K562 (cell line): ENCODE data around the gene LTBP1. TPM values are rescaled to one million over a fixed set of nuclear protein-coding genes. Genes with fewer than 3 reads are reported as not detected.
A peak's percentile ranks its signal among the peaks of the same experiment; 100 is the strongest.

Source experiments
- ARID2 ChIP-seq: fragments of 450-650 bp; IDR thresholded peaks from 2 replicates; pipeline ENCODE4 v1.6.1; 2017; ENCODE audit warnings: antibody characterized with exemption, mild to moderate bottlenecking
- BHLHE40 ChIP-seq: IDR thresholded peaks from 2 replicates; pipeline ENCODE4 v1.6.1; 2011; ENCODE audit warnings: low read length, improper control_type of control experiment
- CTBP1 ChIP-seq: fragments of 450-650 bp; IDR thresholded peaks from 2 replicates; pipeline ENCODE4 v1.6.1; 2016; ENCODE audit warnings: borderline replicate concordance
- FOXK2 ChIP-seq, 2 experiments: fragments of 450-650 bp; IDR thresholded peaks in 1 of 2; conservative IDR thresholded peaks in 1 of 2; 2 replicates each; pipeline ENCODE4 v1.6.1; 2016; ENCODE audit warnings: low read depth in 2 of 2, mild to moderate bottlenecking in 1 of 2
- HDAC8 ChIP-seq: fragments of 450-650 bp; IDR thresholded peaks from 2 replicates; pipeline ENCODE4 v1.6.1; 2016; ENCODE audit warnings: mild to moderate bottlenecking, missing genetic modification characterization, moderate library complexity, missing compliant biosample characterization
- HIVEP1 ChIP-seq: fragments of 250-450 bp; sonication (Bioruptor Pico); IDR thresholded peaks from 2 replicates; pipeline ENCODE4 v1.4.0; 2020; ENCODE audit warnings: mild to moderate bottlenecking
- KAT8 ChIP-seq: fragments of 450-650 bp; IDR thresholded peaks from 2 replicates; pipeline ENCODE4 v1.6.1; 2016; ENCODE audit warnings: low read depth, mild to moderate bottlenecking
- KLF13 ChIP-seq: fragments of 450-650 bp; IDR thresholded peaks from 2 replicates; pipeline ENCODE4 v1.6.1; 2016; ENCODE audit warnings: missing genetic modification characterization, low read depth, mild to moderate bottlenecking, missing compliant biosample characterization, moderate library complexity, borderline replicate concordance
- MYNN ChIP-seq, 2 experiments: sonication (generic); formaldehyde crosslinking in 1 of 2; IDR thresholded peaks; 2 replicates each; pipeline versions ENCODE4 v1.5.0 to v1.6.1; 2016 to 2020; ENCODE audit warnings: antibody characterized with exemption in 1 of 2, missing genetic modification reagents in 1 of 2
- POLR2AphosphoS2 ChIP-seq: IDR thresholded peaks from 2 replicates; pipeline ENCODE4 v1.6.1; 2012; ENCODE audit warnings: low read length, improper control_type of control experiment
- POLR3A ChIP-seq: IDR thresholded peaks from 2 replicates; pipeline ENCODE4 v1.6.1; 2011; ENCODE audit warnings: borderline replicate concordance, mild to moderate bottlenecking, moderate library complexity; ENCODE audit not compliant: insufficient read length, insufficient read depth; ENCODE audit errors: extremely low read depth
- TAF1 ChIP-seq: IDR thresholded peaks from 2 replicates; pipeline ENCODE4 v1.6.1; 2011; ENCODE audit warnings: mild to moderate bottlenecking, low read length, moderate library complexity; ENCODE audit not compliant: insufficient read depth, control insufficient read depth, severe bottlenecking; ENCODE audit errors: extremely low read depth
- ZNF224 ChIP-seq: sonication (generic); formaldehyde crosslinking; IDR thresholded peaks from 2 replicates; pipeline ENCODE4 v1.8.0; 2022; ENCODE audit warnings: mild to moderate bottlenecking, missing genetic modification reagents
- ZNF24 ChIP-seq: fragments of 450-650 bp; IDR thresholded peaks from 2 replicates; pipeline ENCODE4 v1.6.1; 2016
- ZNF354B ChIP-seq: fragments of 250-450 bp; sonication (Bioruptor Pico); IDR thresholded peaks from 2 replicates; pipeline ENCODE4 v1.4.0; 2020
- ZNF512 ChIP-seq: IDR thresholded peaks from 2 replicates; pipeline ENCODE4 v1.6.1; 2016; ENCODE audit warnings: missing genetic modification characterization, missing compliant biosample characterization
- polyA plus RNA-seq, 8 experiments: library from polyadenylated mRNA; depleted of rRNA in 4 of 8; stranded (reverse) in 5 of 8; unstranded in 3 of 8; fragments of >200 nt; fragmentation: Nextera tagmentation in 2 of 8; fragmentation: Illumina TruSeq in 1 of 8; extraction: Ambion mirVana in 2 of 8; extraction: Trizol in 1 of 8; gene quantifications; 2 replicates each; pipeline versions ENCODE4 v1.2.1 to v1.2.3, GENCODE V29; 2011 to 2014; ENCODE audit warnings: inconsistent platforms in 1 of 8, missing spikeins in 1 of 8
- total RNA-seq, 7 experiments: library from RNA; depleted of rRNA in 6 of 7; stranded (reverse); fragments of >200 nt in 6 of 7; fragmentation: Illumina TruSeq in 2 of 7; extraction: Trizol in 2 of 7; gene quantifications; 2 replicates each; pipeline versions ENCODE4 v1.2.1 to v1.2.3, GENCODE V29; 2011 to 2021; ENCODE audit warnings: low replicate concordance in 1 of 7
- TF ChIP-seq, protein P1 (sequence below): fragments of 450-650 bp; IDR thresholded peaks from 2 replicates; pipeline ENCODE4 v1.6.1; 2017; ENCODE audit warnings: antibody characterized with exemption, mild to moderate bottlenecking
- TF ChIP-seq, protein P2 (sequence below): fragments of 450-650 bp; formaldehyde crosslinking; IDR thresholded peaks from 2 replicates; pipeline ENCODE4 v1.4.0; 2020; ENCODE audit warnings: mild to moderate bottlenecking, moderate library complexity
- TF ChIP-seq, protein P3 (sequence below): fragments of 450-650 bp; IDR thresholded peaks from 2 replicates; pipeline ENCODE4 v1.6.1; 2016; ENCODE audit warnings: antibody characterized with exemption

The LTBP1 gene
- total and polyA plus RNA-seq, 9 of the 15 experiments (the other 6 are each of a cell fraction or from before 2014, with no cell fraction given), result 3.6 to 16.4 (median 8.5) TPM

DNA sequence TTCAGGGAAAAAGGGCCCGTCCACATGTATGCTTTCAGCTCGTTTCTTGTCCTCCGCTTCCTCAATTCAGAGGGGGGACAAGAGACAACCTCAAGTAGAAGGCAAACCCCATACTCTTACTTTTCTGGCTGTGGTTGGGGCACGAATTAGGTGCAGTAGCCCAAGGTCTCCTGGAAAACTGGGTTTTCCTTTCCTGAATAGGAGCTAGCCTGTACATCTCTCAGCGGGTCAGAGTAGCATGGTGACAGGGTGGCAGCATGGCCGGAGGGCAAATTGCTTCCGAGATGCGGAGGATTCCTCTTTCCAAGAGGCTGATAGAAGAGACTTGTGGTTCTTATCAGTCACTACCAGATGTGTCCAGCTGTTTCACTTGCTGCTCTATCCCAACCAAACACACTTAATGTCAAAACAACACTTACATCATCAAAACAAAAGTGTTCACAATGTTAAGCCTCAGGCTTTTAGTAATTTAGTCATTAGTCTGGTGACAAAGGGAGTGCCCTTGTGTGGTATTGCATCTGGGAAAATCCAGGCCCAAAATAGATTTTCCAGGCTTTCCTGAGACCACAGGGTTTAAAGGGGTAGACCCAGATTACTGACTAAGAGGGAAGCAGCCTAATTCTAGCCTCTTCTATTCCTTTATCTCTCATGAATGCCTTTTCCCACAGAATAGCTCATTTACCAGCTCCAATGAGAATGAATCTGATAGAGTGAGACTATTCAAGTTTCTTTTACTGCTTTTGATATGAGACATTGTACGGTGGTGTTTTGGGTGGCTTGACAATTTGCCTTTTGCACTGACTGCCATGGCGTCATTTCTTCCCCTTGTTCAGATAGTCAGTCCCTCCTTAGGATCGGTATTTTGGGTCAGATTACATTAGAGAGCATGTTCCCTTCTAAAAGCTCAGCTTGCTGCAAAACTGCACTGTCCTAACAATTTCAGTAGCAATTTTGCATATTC lies 162.0 kb downstream of the LTBP1 start (continued):
- TF ChIP-seq HDAC8 (no peak), TAF1 (no peak), BHLHE40 (peak; percentile 77), KAT8 (no peak), ZNF24 (0 out of 2 replicates have a peak, but pooled peaks have one; percentile 50), MYNN (IDR thresholded peaks at IDR 0.05) (peak; percentile 92), MYNN (CRISPR knock-in tag; IDR thresholded peaks at IDR 0.05) (no peak), FOXK2 (conservative IDR thresholded peaks at IDR 0.05 in 1 of 2, IDR thresholded peaks at IDR 0.05 in 1 of 2; ENCODE audit: low read depth in 2 of 2) (peak; percentile 71 to 75), ARID2 (no peak), POLR2AphosphoS2 (no peak), ZNF354B (CRISPR knock-in tag) (no peak), POLR3A (no peak), HIVEP1 (CRISPR knock-in tag) (no peak), KLF13 (no peak), ZNF224 (CRISPR knock-in tag) (no peak), CTBP1 (peak; percentile 96), ZNF512 (tag) (no peak)
- TF ChIP-seq, protein P1, sequence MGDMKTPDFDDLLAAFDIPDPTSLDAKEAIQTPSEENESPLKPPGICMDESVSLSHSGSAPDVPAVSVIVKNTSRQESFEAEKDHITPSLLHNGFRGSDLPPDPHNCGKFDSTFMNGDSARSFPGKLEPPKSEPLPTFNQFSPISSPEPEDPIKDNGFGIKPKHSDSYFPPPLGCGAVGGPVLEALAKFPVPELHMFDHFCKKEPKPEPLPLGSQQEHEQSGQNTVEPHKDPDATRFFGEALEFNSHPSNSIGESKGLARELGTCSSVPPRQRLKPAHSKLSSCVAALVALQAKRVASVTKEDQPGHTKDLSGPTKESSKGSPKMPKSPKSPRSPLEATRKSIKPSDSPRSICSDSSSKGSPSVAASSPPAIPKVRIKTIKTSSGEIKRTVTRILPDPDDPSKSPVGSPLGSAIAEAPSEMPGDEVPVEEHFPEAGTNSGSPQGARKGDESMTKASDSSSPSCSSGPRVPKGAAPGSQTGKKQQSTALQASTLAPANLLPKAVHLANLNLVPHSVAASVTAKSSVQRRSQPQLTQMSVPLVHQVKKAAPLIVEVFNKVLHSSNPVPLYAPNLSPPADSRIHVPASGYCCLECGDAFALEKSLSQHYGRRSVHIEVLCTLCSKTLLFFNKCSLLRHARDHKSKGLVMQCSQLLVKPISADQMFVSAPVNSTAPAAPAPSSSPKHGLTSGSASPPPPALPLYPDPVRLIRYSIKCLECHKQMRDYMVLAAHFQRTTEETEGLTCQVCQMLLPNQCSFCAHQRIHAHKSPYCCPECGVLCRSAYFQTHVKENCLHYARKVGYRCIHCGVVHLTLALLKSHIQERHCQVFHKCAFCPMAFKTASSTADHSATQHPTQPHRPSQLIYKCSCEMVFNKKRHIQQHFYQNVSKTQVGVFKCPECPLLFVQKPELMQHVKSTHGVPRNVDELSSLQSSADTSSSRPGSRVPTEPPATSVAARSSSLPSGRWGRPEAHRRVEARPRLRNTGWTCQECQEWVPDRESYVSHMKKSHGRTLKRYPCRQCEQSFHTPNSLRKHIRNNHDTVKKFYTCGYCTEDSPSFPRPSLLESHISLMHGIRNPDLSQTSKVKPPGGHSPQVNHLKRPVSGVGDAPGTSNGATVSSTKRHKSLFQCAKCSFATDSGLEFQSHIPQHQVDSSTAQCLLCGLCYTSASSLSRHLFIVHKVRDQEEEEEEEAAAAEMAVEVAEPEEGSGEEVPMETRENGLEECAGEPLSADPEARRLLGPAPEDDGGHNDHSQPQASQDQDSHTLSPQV, result no peak
- TF ChIP-seq, protein P2, sequence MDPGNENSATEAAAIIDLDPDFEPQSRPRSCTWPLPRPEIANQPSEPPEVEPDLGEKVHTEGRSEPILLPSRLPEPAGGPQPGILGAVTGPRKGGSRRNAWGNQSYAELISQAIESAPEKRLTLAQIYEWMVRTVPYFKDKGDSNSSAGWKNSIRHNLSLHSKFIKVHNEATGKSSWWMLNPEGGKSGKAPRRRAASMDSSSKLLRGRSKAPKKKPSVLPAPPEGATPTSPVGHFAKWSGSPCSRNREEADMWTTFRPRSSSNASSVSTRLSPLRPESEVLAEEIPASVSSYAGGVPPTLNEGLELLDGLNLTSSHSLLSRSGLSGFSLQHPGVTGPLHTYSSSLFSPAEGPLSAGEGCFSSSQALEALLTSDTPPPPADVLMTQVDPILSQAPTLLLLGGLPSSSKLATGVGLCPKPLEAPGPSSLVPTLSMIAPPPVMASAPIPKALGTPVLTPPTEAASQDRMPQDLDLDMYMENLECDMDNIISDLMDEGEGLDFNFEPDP (CRISPR knock-in tag), result no peak
- TF ChIP-seq, protein P3, sequence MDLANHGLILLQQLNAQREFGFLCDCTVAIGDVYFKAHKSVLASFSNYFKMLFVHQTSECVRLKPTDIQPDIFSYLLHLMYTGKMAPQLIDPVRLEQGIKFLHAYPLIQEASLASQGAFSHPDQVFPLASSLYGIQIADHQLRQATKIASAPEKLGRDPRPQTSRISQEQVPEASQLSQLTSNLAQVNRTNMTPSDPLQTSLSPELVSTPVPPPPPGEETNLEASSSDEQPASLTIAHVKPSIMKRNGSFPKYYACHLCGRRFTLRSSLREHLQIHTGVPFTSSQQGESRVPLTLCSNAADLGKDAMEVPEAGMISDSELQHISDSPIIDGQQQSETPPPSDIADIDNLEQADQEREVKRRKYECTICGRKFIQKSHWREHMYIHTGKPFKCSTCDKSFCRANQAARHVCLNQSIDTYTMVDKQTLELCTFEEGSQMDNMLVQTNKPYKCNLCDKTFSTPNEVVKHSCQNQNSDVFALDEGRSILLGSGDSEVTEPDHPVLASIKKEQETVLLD, result peak; percentile 14; the same call in 1 of the 2 replicates
